Progenitor cell of endocrine pancreas (in vitro differentiated cells): Measurements from ENCODE around the gene TMEM184B. TPM values are rescaled to one million over a fixed set of nuclear protein-coding genes. Genes with fewer than 3 reads are reported as not detected.
A peak's percentile ranks its signal among the peaks of the same experiment; 100 is the strongest.

Experiments used
- DNase-seq: peaks from one replicate; pipeline ENCODE4 v3.0.0; 2021; ENCODE audit warnings: low spot score; ENCODE audit not compliant: unreplicated experiment
- H3K27ac Mint-ChIP-seq: 2 replicates; pipeline ENCODE4 v1.8.0; 2021; ENCODE audit warnings: mild to moderate bottlenecking, moderate library complexity, mixed read lengths
- H3K27me3 Mint-ChIP-seq: 2 replicates; pipeline ENCODE4 v1.8.0; 2021; ENCODE audit warnings: mixed read lengths
- H3K36me3 Mint-ChIP-seq: 2 replicates; pipeline ENCODE4 v1.8.0; 2022; ENCODE audit warnings: mixed read lengths; ENCODE audit not compliant: insufficient read depth
- H3K4me1 Mint-ChIP-seq: 2 replicates; pipeline ENCODE4 v1.8.0; 2021; ENCODE audit warnings: low read depth, mixed read lengths
- H3K4me3 Mint-ChIP-seq: 2 replicates; pipeline ENCODE4 v1.8.0; 2021; ENCODE audit warnings: low read depth, mild to moderate bottlenecking, moderate library complexity, mixed read lengths
- H3K9me3 Mint-ChIP-seq: 2 replicates; pipeline ENCODE4 v1.8.0; 2021; ENCODE audit warnings: low read depth, mixed read lengths
- total RNA-seq: library from RNA; stranded (reverse); gene quantifications from 2 replicates; pipeline ENCODE4 v1.2.1, GENCODE V29; 2021
- TF ChIP-seq, protein P1 (sequence below): fragments of 200-600 bp; sonication (generic); IDR thresholded peaks from one replicate; pipeline ENCODE4 v1.5.0; 2021; ENCODE audit warnings: antibody characterized with exemption, mild to moderate bottlenecking; ENCODE audit not compliant: unreplicated experiment

Gene TMEM184B
- total RNA-seq, 1 donor from 2014 or later = 71.7 TPM

- TF ChIP-seq, protein P1, sequence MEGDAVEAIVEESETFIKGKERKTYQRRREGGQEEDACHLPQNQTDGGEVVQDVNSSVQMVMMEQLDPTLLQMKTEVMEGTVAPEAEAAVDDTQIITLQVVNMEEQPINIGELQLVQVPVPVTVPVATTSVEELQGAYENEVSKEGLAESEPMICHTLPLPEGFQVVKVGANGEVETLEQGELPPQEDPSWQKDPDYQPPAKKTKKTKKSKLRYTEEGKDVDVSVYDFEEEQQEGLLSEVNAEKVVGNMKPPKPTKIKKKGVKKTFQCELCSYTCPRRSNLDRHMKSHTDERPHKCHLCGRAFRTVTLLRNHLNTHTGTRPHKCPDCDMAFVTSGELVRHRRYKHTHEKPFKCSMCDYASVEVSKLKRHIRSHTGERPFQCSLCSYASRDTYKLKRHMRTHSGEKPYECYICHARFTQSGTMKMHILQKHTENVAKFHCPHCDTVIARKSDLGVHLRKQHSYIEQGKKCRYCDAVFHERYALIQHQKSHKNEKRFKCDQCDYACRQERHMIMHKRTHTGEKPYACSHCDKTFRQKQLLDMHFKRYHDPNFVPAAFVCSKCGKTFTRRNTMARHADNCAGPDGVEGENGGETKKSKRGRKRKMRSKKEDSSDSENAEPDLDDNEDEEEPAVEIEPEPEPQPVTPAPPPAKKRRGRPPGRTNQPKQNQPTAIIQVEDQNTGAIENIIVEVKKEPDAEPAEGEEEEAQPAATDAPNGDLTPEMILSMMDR = no peak
- Mint-ChIP-seq H3K4me3 (no peak overlapping the region), H3K36me3 (peaks cover 10% of the 10 kb centered on the region), H3K27ac (peak overlapping the region; percentile 57), H3K4me1 (peaks cover 2% of the 10 kb centered on the region), H3K9me3 (no peaks in the 10 kb centered on the region), H3K27me3 (no peaks in the 10 kb centered on the region)
- DNase-seq = no peak
These were observed 18.5 kb upstream of the TMEM184B start for GRCh38 chr22:38291201-38291777.

DNA sequence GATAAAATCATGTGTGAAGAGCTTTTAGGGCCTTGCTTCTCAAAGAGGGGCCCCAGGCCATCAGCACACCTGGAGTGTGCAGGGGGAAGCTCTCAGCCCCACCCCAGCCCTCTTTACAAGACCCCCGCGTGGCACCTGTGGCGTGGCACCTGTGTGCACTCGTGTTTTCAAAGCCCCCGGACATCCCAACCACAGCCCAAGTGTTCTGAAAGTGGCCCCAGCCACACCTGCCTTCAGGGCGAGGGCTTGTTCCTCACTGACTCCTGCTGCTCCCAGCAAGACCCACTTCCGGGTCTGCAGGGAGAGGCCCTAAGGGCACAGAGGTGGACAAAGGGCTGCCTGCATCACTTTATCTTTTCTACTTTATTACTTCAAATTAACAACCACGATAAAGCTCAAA lies 17.5 kb upstream of the TMEM184B start:
- no peak for DNase-seq
- Mint-ChIP-seq H3K4me3 (no peak overlapping the region), H3K9me3 (no peaks in the 10 kb centered on the region), H3K36me3 (peaks cover 9% of the 10 kb centered on the region), H3K27me3 (no peaks in the 10 kb centered on the region), H3K4me1 (peaks cover 2% of the 10 kb centered on the region), H3K27ac (peak overlapping the region; percentile 24)
- TF ChIP-seq, protein P1 = no peak

- TF ChIP-seq, protein P1 = no peak
- Mint-ChIP-seq H3K36me3 (peaks cover 9% of the 10 kb centered on the region), H3K27me3 (no peaks in the 10 kb centered on the region), H3K27ac (peak overlapping the region; percentile 62), H3K9me3 (no peaks in the 10 kb centered on the region), H3K4me1 (peaks cover 4% of the 10 kb centered on the region), H3K4me3 (no peak overlapping the region)
- DNase-seq = no peak
These were observed 16.8 kb upstream of the TMEM184B start for GRCh38 chr22:38289583-38290082.

- H3K4me3 Mint-ChIP-seq = no peak overlapping the region
- TF ChIP-seq, protein P1 = no peak
- H3K4me1 Mint-ChIP-seq = peaks cover 19% of the 10 kb centered on the region
- H3K9me3 Mint-ChIP-seq = no peaks in the 10 kb centered on the region
- H3K36me3 Mint-ChIP-seq = peaks cover 7% of the 10 kb centered on the region
- H3K27me3 Mint-ChIP-seq = no peaks in the 10 kb centered on the region
- no peak for DNase-seq
- peak overlapping the region; percentile 43 for H3K27ac Mint-ChIP-seq
These were observed 14.3 kb upstream of the TMEM184B start for GRCh38 chr22:38286915-38287669.

DNA sequence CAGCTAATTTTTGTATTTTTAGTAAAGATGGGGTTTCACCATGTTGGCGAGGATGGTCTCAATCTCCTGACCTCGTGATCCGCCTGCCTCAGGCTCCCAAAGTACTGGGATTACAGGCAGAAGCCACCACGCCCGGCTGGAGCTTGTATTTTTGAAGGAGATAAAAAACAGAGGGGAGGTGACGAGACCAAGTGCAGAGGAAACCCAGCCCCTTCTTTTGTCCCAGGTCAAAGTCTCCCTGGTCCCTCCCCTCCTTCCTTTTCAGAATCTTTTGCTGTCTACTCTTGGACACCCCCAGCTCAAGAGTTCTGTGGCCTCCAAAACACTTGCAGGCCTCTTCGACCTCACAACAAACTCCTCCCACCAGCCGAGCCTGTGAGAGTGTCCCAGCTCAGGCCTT lies 12.2 kb upstream of the TMEM184B start:
- Mint-ChIP-seq H3K9me3 (no peaks in the 10 kb centered on the region), H3K36me3 (peaks cover 4% of the 10 kb centered on the region), H3K27ac (peak overlapping the region; percentile 35), H3K27me3 (no peaks in the 10 kb centered on the region), H3K4me1 (peaks cover 19% of the 10 kb centered on the region), H3K4me3 (no peak overlapping the region)
- DNase-seq = no peak
- TF ChIP-seq, protein P1 = no peak
